OCI-LY1 (cell line): ENCODE results near the gene NFKBIL1.

Experiments used
- EZH2 ChIP-seq: fragments of 200-600 bp; sonication (generic), shearing (Covaris generic); IDR thresholded peaks from 2 replicates; pipeline ENCODE4 v1.8.0; 2017; ENCODE audit warnings: borderline replicate concordance, mixed run types, mild to moderate bottlenecking, antibody characterized with exemption, low read length, moderate library complexity, mixed read lengths
- TF ChIP-seq, protein P1 (sequence below): fragments of 200-600 bp; sonication (generic), shearing (Covaris generic); IDR thresholded peaks from 2 replicates; pipeline ENCODE4 v1.5.1; 2017; ENCODE audit warnings: mild to moderate bottlenecking, antibody characterized with exemption, low read length, moderate library complexity, mixed read lengths

DNA sequence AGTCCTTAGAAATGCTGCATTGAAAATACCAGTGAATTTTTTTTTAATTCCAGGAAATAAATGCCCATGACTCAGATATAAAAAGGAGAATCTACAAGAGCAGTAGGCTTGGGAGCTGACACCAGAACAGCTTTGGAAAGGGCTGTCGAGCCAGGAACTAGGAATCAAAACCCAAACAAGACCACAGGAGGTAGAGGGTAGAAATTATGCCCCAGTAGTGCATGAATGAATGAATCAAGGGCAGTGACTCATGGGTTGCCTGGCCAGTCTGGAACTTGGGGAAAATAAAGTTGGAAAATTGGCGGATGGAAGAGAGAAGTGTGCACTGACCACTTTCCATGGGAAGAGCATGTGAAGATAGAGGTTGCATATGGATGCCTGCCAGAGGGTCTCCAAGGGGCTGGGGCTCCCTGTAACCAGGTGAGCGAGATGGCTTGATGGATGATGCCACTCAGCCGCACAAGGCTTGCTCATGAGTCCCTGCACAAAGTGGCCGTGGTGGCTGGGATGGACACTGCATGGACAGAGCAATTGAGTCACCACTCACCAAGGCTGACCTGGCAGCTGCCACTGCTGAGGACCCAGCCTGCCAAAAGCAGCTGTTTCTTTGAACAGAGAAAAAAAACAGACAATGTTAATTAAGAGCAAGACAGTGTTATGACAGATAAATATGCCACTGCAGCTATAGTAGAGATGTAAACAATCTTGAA lies 33.8 kb upstream of the NFKBIL1 start:
- TF ChIP-seq, protein P1, sequence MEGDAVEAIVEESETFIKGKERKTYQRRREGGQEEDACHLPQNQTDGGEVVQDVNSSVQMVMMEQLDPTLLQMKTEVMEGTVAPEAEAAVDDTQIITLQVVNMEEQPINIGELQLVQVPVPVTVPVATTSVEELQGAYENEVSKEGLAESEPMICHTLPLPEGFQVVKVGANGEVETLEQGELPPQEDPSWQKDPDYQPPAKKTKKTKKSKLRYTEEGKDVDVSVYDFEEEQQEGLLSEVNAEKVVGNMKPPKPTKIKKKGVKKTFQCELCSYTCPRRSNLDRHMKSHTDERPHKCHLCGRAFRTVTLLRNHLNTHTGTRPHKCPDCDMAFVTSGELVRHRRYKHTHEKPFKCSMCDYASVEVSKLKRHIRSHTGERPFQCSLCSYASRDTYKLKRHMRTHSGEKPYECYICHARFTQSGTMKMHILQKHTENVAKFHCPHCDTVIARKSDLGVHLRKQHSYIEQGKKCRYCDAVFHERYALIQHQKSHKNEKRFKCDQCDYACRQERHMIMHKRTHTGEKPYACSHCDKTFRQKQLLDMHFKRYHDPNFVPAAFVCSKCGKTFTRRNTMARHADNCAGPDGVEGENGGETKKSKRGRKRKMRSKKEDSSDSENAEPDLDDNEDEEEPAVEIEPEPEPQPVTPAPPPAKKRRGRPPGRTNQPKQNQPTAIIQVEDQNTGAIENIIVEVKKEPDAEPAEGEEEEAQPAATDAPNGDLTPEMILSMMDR, result no peak
- no peak for TF ChIP-seq EZH2
